Choroid plexus epithelial cell (primary cell): ENCODE measurements around the gene MRPS34.

Source experiments
- DNase-seq: peaks from one replicate; pipeline ENCODE4 v3.0.0-alpha.2; 2010; ENCODE audit warnings: low read depth
- H3K4me3 ChIP-seq: 2 replicates; pipeline ENCODE4 v1.5.1; 2011; ENCODE audit warnings: low read depth, mild to moderate bottlenecking, control low read depth, low read length, moderate library complexity
- CTCF ChIP-seq: conservative IDR thresholded peaks from 2 replicates; pipeline ENCODE4 v1.5.1; 2011; ENCODE audit warnings: low read depth, mild to moderate bottlenecking, control low read depth, inconsistent platforms, low read length, moderate library complexity

Gene MRPS34

GRCh38 chr16:1794908-1795666 lies 22.2 kb upstream of the MRPS34 start:
- DNase-seq = no peak
- H3K4me3 ChIP-seq = no peak overlapping the region
- TF ChIP-seq CTCF = no peak

- no peak for DNase-seq
These were observed 21.4 kb upstream of the MRPS34 start for GRCh38 chr16:1794221-1794871.

GRCh38 chr16:1793578-1794220 lies 20.8 kb upstream of the MRPS34 start, which contains the start of gene IGFALS:
TSS of gene IGFALS (minus strand) at chr16:1793705. CDS start at chr16:1793652, 53 bp downstream.
- no peak for DNase-seq
- H3K4me3 ChIP-seq = no peak within 1 kb of the TSS
- TF ChIP-seq CTCF = no peak

More at GRCh38 chr16:1794221-1794871, 21.4 kb upstream of the MRPS34 start:
- H3K4me3 ChIP-seq = no peak overlapping the region
- no peak for TF ChIP-seq CTCF

GRCh38 chr16:1792836-1793577 lies 20.1 kb upstream of the MRPS34 start:
- no peak for TF ChIP-seq CTCF
- H3K4me3 ChIP-seq = no peak overlapping the region

GRCh38 chr16:1791943-1792812 lies 19.2 kb upstream of the MRPS34 start:
- H3K4me3 ChIP-seq = no peak overlapping the region
- no peak for TF ChIP-seq CTCF
- no peak for DNase-seq

More at GRCh38 chr16:1792836-1793577, 20.1 kb upstream of the MRPS34 start:
- DNase-seq = no peak
